Endothelial cell of umbilical vein (primary cell): ENCODE data around the gene CDKN2B-AS1. TPM values are rescaled to one million over a fixed set of nuclear protein-coding genes. Genes with fewer than 3 reads are reported as not detected.

ENCODE experiments used
- BruUV-seq: library from RNA; stranded (reverse); fragments of 400-500 nt; replicated peaks from 2 replicates; lab custom pipeline; 2021; lab: Mats Ljungman, UMichigan
- CTCF ChIA-PET: fragments of 300-600, 350-600 bp; sonication (Branson Sonifier 250); formaldehyde crosslinking; loops from one replicate; lab custom pipeline; 2021; ENCODE audit warnings: antibody characterized with exemption, inconsistent platforms; lab: Charles Lee
- POLR2A ChIA-PET: fragments of 300-600, 350-600 bp; sonication (Branson Sonifier 250); formaldehyde crosslinking; loops from one replicate; lab custom pipeline; 2021; ENCODE audit warnings: antibody characterized with exemption, inconsistent platforms; lab: Charles Lee
- DNase-seq: peaks from one replicate; pipeline ENCODE4 v3.0.0-alpha.2; 2011; ENCODE audit warnings: low read depth, low spot score
- FAIRE-seq: peaks from 2 replicates; lab custom pipeline; 2011; peaks lifted over from hg19 to GRCh38; lab: Jason Lieb, UNC
- H2AFZ ChIP-seq: 2 replicates; pipeline ENCODE4 v1.6.0; 2012; ENCODE audit warnings: low read depth, low read length, control low read depth, inconsistent platforms
- H3K27ac ChIP-seq: 2 replicates; pipeline ENCODE4 v1.5.1; 2011; ENCODE audit warnings: low read depth, mild to moderate bottlenecking, control low read depth, low read length, moderate library complexity; ENCODE audit not compliant: insufficient read depth
- H3K27me3 ChIP-seq, 2 experiments: 2 replicates each; pipeline versions ENCODE4 v1.6.0 to v1.6.1; 2011; ENCODE audit warnings: low read length in 2 of 2, mixed read lengths in 1 of 2; ENCODE audit not compliant: control insufficient read depth in 2 of 2, insufficient read depth in 2 of 2
- H3K36me3 ChIP-seq, 2 experiments: 2 replicates in 1 of 2; 3 replicates in 1 of 2; pipeline ENCODE4 v1.5.1; 2011; ENCODE audit warnings: low read length in 2 of 2, mild to moderate bottlenecking in 1 of 2, moderate library complexity in 1 of 2; ENCODE audit not compliant: control insufficient read depth in 2 of 2, insufficient read depth in 2 of 2; ENCODE audit errors: extremely low read depth in 1 of 2
- H3K4me1 ChIP-seq: 3 replicates; pipeline ENCODE4 v1.5.1; 2011; ENCODE audit warnings: mild to moderate bottlenecking, low read length; ENCODE audit not compliant: control insufficient read depth, insufficient read depth; ENCODE audit errors: extremely low read depth
- H3K4me2 ChIP-seq: 2 replicates; pipeline ENCODE4 v1.6.1; 2011; ENCODE audit warnings: low read length, control low read depth, mixed read lengths; ENCODE audit not compliant: insufficient read depth
- H3K4me3 ChIP-seq, 3 experiments: fragments of 200-600 bp in 1 of 3; sonication (generic), shearing (Covaris generic) in 1 of 3; replicated peaks in 1 of 3; 2 replicates each; pipeline ENCODE4 v1.5.1; 2011 to 2016; ENCODE audit warnings: control low read depth in 3 of 3, low read length in 3 of 3, mild to moderate bottlenecking in 2 of 3, inconsistent platforms in 1 of 3, low read depth in 1 of 3, moderate library complexity in 1 of 3; ENCODE audit not compliant: insufficient read depth in 1 of 3
- H3K79me2 ChIP-seq: 2 replicates; pipeline ENCODE4 v1.6.0; 2012; ENCODE audit warnings: low read length, inconsistent platforms; ENCODE audit not compliant: control insufficient read depth, insufficient read depth
- H3K9ac ChIP-seq: replicated peaks from 2 replicates; pipeline ENCODE3; 2011; ENCODE audit warnings: low read length, control low read depth; ENCODE audit not compliant: insufficient read depth; ENCODE audit errors: extremely low read depth
- H3K9me1 ChIP-seq: replicated peaks from 3 replicates; pipeline ENCODE4 v1.6.0; 2011; ENCODE audit warnings: mild to moderate bottlenecking, low read length; ENCODE audit not compliant: control insufficient read depth, insufficient read depth; ENCODE audit errors: extremely low read depth
- H3K9me3 ChIP-seq: replicated peaks from 2 replicates; pipeline ENCODE4 v1.5.1; 2012; ENCODE audit warnings: low read length, inconsistent platforms; ENCODE audit not compliant: control insufficient read depth, insufficient read depth
- H4K20me1 ChIP-seq: replicated peaks from 2 replicates; pipeline ENCODE3; 2011; ENCODE audit warnings: mild to moderate bottlenecking, low read length; ENCODE audit not compliant: control insufficient read depth, insufficient read depth; ENCODE audit errors: extremely low read depth
- EZH2 ChIP-seq: IDR thresholded peaks from 2 replicates; pipeline ENCODE4 v1.6.1; 2012; ENCODE audit warnings: borderline replicate concordance, low read depth, mild to moderate bottlenecking, moderate library complexity, low read length, inconsistent platforms; ENCODE audit not compliant: severe bottlenecking
- FOS ChIP-seq: IDR thresholded peaks from 2 replicates; pipeline ENCODE4 v1.6.1; 2011; ENCODE audit warnings: mild to moderate bottlenecking, low read length, moderate library complexity, borderline replicate concordance; ENCODE audit not compliant: insufficient read depth
- GATA2 ChIP-seq: IDR thresholded peaks from 2 replicates; pipeline ENCODE4 v1.7.0; 2011; ENCODE audit warnings: low read depth, mild to moderate bottlenecking, moderate library complexity, mixed read lengths, low read length; ENCODE audit not compliant: insufficient read length, insufficient read depth
- JUN ChIP-seq: IDR thresholded peaks from 2 replicates; pipeline ENCODE4 v1.6.1; 2011; ENCODE audit warnings: borderline replicate concordance, low read depth; ENCODE audit not compliant: insufficient read length, insufficient read depth
- MYC ChIP-seq: IDR thresholded peaks from one replicate; pipeline ENCODE4 v1.6.1; 2011; ENCODE audit warnings: mild to moderate bottlenecking, low read depth, low read length
- POLR2A ChIP-seq: IDR thresholded peaks from 2 replicates; pipeline ENCODE4 v1.6.1; 2012; ENCODE audit warnings: low read depth, mild to moderate bottlenecking, control low read depth, low read length
- dilution Hi-C: fragments of 300-500 bp; cut with MboI; formaldehyde crosslinking; loops from one replicate; pipeline ENCODE4 v1.15.0; 2019; ENCODE audit warnings: low sequenced_read_pairs; ENCODE audit not compliant: extremely low pct_ligation_motif_present
- intact Hi-C: fragments of 100-400 bp; cut with micrococcal nuclease; formaldehyde crosslinking; loops from one replicate; pipeline ENCODE4 v1.10.0; 2022
- polyA plus RNA-seq, 4 experiments: library from polyadenylated mRNA; depleted of rRNA in 3 of 4; stranded (reverse) in 3 of 4; unstranded in 1 of 4; fragments of >200 nt; gene quantifications; 2 replicates each; pipeline versions ENCODE4 v1.2.1 to v1.2.3, GENCODE V29; 2011 to 2012; ENCODE audit warnings: missing spikeins in 1 of 4
- total RNA-seq: library from RNA; stranded (reverse); gene quantifications from 2 replicates; pipeline ENCODE4 v1.2.3, GENCODE V29; 2021
- TF ChIP-seq, protein P1 (sequence below): IDR thresholded peaks from 2 replicates; pipeline ENCODE4 v1.6.1; 2011; ENCODE audit not compliant: insufficient read depth, insufficient read length
- TF ChIP-seq, protein P2 (sequence below), 2 donors: IDR thresholded peaks; 1 replicate in 1 of 2; 2 replicates in 1 of 2; pipeline ENCODE4 v1.5.1; 2011; ENCODE audit warnings: low read length in 2 of 2, mild to moderate bottlenecking in 2 of 2, moderate library complexity in 2 of 2, control low read depth in 1 of 2, inconsistent platforms in 1 of 2, low read depth in 1 of 2; ENCODE audit not compliant: insufficient read depth in 1 of 2; ENCODE audit errors: extremely low read depth in 1 of 2

CDKN2B-AS1 gene
- total and polyA plus RNA-seq, 2 donors (not counting 3 experiments of a cell fraction or from before 2014, with no cell fraction given), result 0.44 to 1.9 TPM

DNA sequence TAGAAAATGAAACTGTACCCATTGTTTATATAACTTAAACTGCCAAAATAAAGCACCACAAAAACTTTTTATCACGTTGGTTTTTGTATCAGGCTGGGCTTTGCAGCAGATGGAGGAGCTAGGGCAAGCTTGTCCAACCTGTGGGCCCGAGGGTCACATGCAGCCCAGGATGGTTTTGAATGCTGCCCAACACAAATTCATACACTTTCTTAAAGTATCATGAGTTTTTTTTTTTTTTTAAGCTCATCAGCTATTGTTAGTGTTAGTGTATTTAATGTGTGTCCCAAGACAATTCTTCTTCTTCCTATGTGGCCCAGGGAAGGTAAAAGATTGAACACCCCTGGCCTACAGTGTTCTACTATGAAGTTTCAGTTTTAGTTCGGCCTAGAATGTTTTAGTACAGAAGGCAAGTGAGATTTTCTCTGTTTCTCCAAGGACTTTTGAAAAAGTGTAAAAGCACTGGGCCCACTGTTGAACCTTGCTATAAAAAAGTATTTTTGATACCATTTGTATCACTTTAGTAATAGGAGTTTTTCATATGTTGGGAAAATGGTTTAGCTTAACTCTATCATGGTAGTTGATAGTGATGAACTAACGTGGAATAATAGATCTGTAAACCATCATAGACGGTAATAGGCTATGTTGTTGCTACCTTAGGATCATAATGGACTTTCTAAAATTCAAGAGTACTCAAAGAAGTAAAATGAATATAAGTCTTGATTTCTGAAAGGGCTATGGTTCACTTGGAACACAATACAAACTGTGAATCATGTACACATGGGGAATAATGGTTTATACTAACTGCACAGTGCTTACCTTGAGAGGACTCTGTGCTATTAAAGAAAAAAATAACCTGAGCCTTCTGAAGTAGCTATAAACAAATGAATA is 3.3 kb upstream of the CDKN2B-AS1 start:
- intact Hi-C loops, result no loop called here
- Histone ChIP-seq H3K36me3 (no peaks in the 10 kb centered on the region), H3K9me1 (no peaks in the 10 kb centered on the region), H2AFZ (no peak overlapping the region), H4K20me1 (no peaks in the 10 kb centered on the region), H3K4me3 (no peak overlapping the region), H3K27me3 (peaks cover 5 to 40% of the 10 kb centered on the region in 2 experiments), H3K4me1 (peaks cover 25% of the 10 kb centered on the region), H3K9ac (no peak overlapping the region), H3K79me2 (no peaks in the 10 kb centered on the region), H3K27ac (no peak overlapping the region), H3K4me2 (no peak overlapping the region), H3K9me3 (no peaks in the 10 kb centered on the region)
- DNase-seq (no peak), FAIRE-seq (no peak)
- ChIA-PET CTCF (interaction anchor here (0.9 to 5.0 kb wide), 8 partner anchors 9 to 248 kb away, joined by 3 to 39 read pairs (median 4); partner anchors contain the start of gene CDKN2B), POLR2A (no interaction called here)
- TF ChIP-seq MYC (no peak), JUN (no peak), FOS (no peak), EZH2 (no peak)
- TF ChIP-seq, protein P1, sequence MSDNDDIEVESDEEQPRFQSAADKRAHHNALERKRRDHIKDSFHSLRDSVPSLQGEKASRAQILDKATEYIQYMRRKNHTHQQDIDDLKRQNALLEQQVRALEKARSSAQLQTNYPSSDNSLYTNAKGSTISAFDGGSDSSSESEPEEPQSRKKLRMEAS, result no peak
- dilution Hi-C loops, result no loop called here
- BruUV-seq, result no TSS peak

DNA sequence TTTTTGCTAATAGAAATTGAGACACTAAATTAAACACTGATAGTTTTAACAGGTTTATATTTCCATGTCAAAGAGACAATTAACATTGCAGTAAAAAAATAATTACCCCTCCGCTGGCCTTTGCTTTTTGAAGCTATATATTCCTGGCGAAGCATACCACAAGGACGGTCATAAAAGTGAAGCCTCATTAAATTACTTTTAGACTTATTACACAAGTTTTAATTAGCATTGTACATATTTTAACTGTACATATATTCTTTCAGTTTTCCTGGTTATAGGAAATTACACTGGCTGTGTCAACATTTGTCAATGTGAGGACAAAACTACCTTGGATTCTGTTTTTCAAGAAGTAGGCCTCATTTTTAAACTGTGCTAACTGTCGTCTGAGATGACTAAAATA is 1.6 kb upstream of the CDKN2B-AS1 start:
- Histone ChIP-seq H2AFZ (no peak overlapping the region), H3K9ac (no peak overlapping the region), H3K27ac (no peak overlapping the region), H3K27me3 (peaks cover 5 to 23% of the 10 kb centered on the region in 2 experiments), H3K9me3 (no peaks in the 10 kb centered on the region), H3K79me2 (no peaks in the 10 kb centered on the region), H3K4me2 (no peak overlapping the region), H3K9me1 (no peaks in the 10 kb centered on the region), H3K4me3 (no peak overlapping the region), H4K20me1 (no peaks in the 10 kb centered on the region), H3K4me1 (peaks cover 16% of the 10 kb centered on the region), H3K36me3 (no peaks in the 10 kb centered on the region)
- FAIRE-seq (no peak), DNase-seq (no peak)
- POLR2A ChIA-PET, result no interaction called here
- TF ChIP-seq MYC (no peak), POLR2A (no peak), FOS (no peak), GATA2 (no peak)
- TF ChIP-seq, protein P1, result no peak
- TF ChIP-seq, protein P2, sequence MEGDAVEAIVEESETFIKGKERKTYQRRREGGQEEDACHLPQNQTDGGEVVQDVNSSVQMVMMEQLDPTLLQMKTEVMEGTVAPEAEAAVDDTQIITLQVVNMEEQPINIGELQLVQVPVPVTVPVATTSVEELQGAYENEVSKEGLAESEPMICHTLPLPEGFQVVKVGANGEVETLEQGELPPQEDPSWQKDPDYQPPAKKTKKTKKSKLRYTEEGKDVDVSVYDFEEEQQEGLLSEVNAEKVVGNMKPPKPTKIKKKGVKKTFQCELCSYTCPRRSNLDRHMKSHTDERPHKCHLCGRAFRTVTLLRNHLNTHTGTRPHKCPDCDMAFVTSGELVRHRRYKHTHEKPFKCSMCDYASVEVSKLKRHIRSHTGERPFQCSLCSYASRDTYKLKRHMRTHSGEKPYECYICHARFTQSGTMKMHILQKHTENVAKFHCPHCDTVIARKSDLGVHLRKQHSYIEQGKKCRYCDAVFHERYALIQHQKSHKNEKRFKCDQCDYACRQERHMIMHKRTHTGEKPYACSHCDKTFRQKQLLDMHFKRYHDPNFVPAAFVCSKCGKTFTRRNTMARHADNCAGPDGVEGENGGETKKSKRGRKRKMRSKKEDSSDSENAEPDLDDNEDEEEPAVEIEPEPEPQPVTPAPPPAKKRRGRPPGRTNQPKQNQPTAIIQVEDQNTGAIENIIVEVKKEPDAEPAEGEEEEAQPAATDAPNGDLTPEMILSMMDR (IDR thresholded peaks at IDR 0.05; ENCODE audit: extremely low read depth in 1 of 2, insufficient read depth in 1 of 2, low read depth in 1 of 2, low read length in 2 of 2), result no peak
- CTCF ChIA-PET, result interaction anchor here (0.7 to 5.0 kb wide), 5 partner anchors 11 to 127 kb away, joined by 3 to 39 read pairs (median 6); partner anchors contain the start of gene CDKN2B
- intact Hi-C loops (no loop called here), dilution Hi-C loops (no loop called here)
- BruUV-seq, result no TSS peak
